IgD-negative memory B cell (primary cell): ENCODE data around the gene IFT88. TPM values are rescaled to one million over a fixed set of nuclear protein-coding genes. Genes with fewer than 3 reads are reported as not detected.

Source experiments
- H3K27ac Mint-ChIP-seq, 3 donors: one replicate each; pipeline ENCODE4 v1.8.0; 2020 to 2022; ENCODE audit warnings: mild to moderate bottlenecking in 3 of 3, mixed read lengths in 3 of 3, moderate library complexity in 1 of 3
- H3K27me3 Mint-ChIP-seq: one replicate; pipeline ENCODE4 v1.8.0; 2021; ENCODE audit warnings: mixed read lengths
- H3K36me3 Mint-ChIP-seq: one replicate; pipeline ENCODE4 v1.8.0; 2020; ENCODE audit warnings: mild to moderate bottlenecking, mixed read lengths
- H3K4me1 Mint-ChIP-seq, 3 donors: one replicate each; pipeline ENCODE4 v1.8.0; 2020 to 2022; ENCODE audit warnings: mixed read lengths in 3 of 3, mild to moderate bottlenecking in 1 of 3
- H3K4me3 Mint-ChIP-seq, 4 donors: one replicate each; pipeline ENCODE4 v1.8.0; 2020 to 2022; ENCODE audit warnings: mild to moderate bottlenecking in 4 of 4, mixed read lengths in 4 of 4, moderate library complexity in 3 of 4
- H3K9me3 Mint-ChIP-seq, 3 donors: one replicate each; pipeline ENCODE4 v1.8.0; 2020 to 2021; ENCODE audit warnings: mixed read lengths in 3 of 3, mild to moderate bottlenecking in 1 of 3
- polyA plus RNA-seq: library from polyadenylated mRNA; unstranded; fragments of 300-500 nt; fragmentation: Illumina TruSeq; gene quantifications from one replicate; pipeline ENCODE4 v1.2.3, GENCODE V29; 2021

Gene IFT88
- polyA plus RNA-seq, 1 donor from 2014 or later: 7.9 TPM

GRCh38 chr13:20550799-20551198, 16.2 kb upstream of the IFT88 start:
- Mint-ChIP-seq H3K36me3 (no peaks in the 10 kb centered on the region), H3K27me3 (no peaks in the 10 kb centered on the region), H3K9me3 (no peaks in the 10 kb centered on the region), H3K4me1 (peaks cover 14 to 18% (median 15%) of the 10 kb centered on the region in 3 donors), H3K27ac (no peak overlapping the region), H3K4me3 (peak overlapping the region in 1 of 4 donors; percentile 21)

GRCh38 chr13:20553311-20553710, 13.6 kb upstream of the IFT88 start:
- Mint-ChIP-seq H3K4me3 (no peak overlapping the region), H3K27ac (no peak overlapping the region), H3K27me3 (no peaks in the 10 kb centered on the region), H3K36me3 (no peaks in the 10 kb centered on the region), H3K9me3 (no peaks in the 10 kb centered on the region), H3K4me1 (peaks cover 0 to 3% (median 0%) of the 10 kb centered on the region in 3 donors)

- H3K9me3 Mint-ChIP-seq: no peaks in the 10 kb centered on the region
- no peak overlapping the region for H3K27ac Mint-ChIP-seq
- H3K4me3 Mint-ChIP-seq: no peak overlapping the region
- H3K27me3 Mint-ChIP-seq: no peaks in the 10 kb centered on the region
- no peaks in the 10 kb centered on the region for H3K4me1 Mint-ChIP-seq
- H3K36me3 Mint-ChIP-seq: peaks cover 1% of the 10 kb centered on the region
These were observed 8.0 kb upstream of the IFT88 start for GRCh38 chr13:20558982-20559381.

GRCh38 chr13:20559659-20560356, 7.1 kb upstream of the IFT88 start:
- Mint-ChIP-seq H3K4me1 (no peaks in the 10 kb centered on the region), H3K27me3 (no peaks in the 10 kb centered on the region), H3K4me3 (no peak overlapping the region), H3K36me3 (peaks cover 1% of the 10 kb centered on the region), H3K9me3 (no peaks in the 10 kb centered on the region), H3K27ac (no peak overlapping the region)

GRCh38 chr13:20561741-20562140, 5.2 kb upstream of the IFT88 start:
- peaks cover 5% of the 10 kb centered on the region for H3K36me3 Mint-ChIP-seq
- peaks cover 0 to 3% (median 0%) of the 10 kb centered on the region in 3 donors for H3K9me3 Mint-ChIP-seq
- H3K4me3 Mint-ChIP-seq: no peak overlapping the region
- no peak overlapping the region for H3K27ac Mint-ChIP-seq
- peaks cover 3 to 5% (median 4%) of the 10 kb centered on the region in 3 donors for H3K4me1 Mint-ChIP-seq
- no peaks in the 10 kb centered on the region for H3K27me3 Mint-ChIP-seq

GRCh38 chr13:20565115-20565736, 1.7 kb upstream of the IFT88 start:
- Mint-ChIP-seq H3K9me3 (peaks cover 0 to 3% (median 0%) of the 10 kb centered on the region in 3 donors), H3K27ac (peak overlapping the region in 2 of 3 donors; percentile 21 to 68), H3K4me1 (peaks cover 5 to 16% (median 11%) of the 10 kb centered on the region in 3 donors), H3K36me3 (peaks cover 7% of the 10 kb centered on the region), H3K4me3 (peak overlapping the region; percentile 30 to 97 (median 83)), H3K27me3 (no peaks in the 10 kb centered on the region)

- H3K4me3 Mint-ChIP-seq: peak overlapping the region; percentile 86 to 98 (median 96)
- peak overlapping the region; percentile 63 to 86 (median 64) for H3K27ac Mint-ChIP-seq
- H3K36me3 Mint-ChIP-seq: peaks cover 6% of the 10 kb centered on the region
- H3K27me3 Mint-ChIP-seq: no peaks in the 10 kb centered on the region
- peaks cover 5 to 16% (median 11%) of the 10 kb centered on the region in 3 donors for H3K4me1 Mint-ChIP-seq
- peaks cover 0 to 3% (median 1%) of the 10 kb centered on the region in 3 donors for H3K9me3 Mint-ChIP-seq
These were observed 474 bp upstream of the IFT88 start for GRCh38 chr13:20566468-20566897.

GRCh38 chr13:20567881-20568528, 1.0 kb downstream of the IFT88 start:
- peaks cover 0 to 3% (median 2%) of the 10 kb centered on the region in 3 donors for H3K9me3 Mint-ChIP-seq
- peaks cover 10 to 16% (median 11%) of the 10 kb centered on the region in 3 donors for H3K4me1 Mint-ChIP-seq
- H3K27ac Mint-ChIP-seq: peak overlapping the region; percentile 85 to 94 (median 86)
- peaks cover 10% of the 10 kb centered on the region for H3K36me3 Mint-ChIP-seq
- H3K4me3 Mint-ChIP-seq: peak overlapping the region; percentile 86 to 98 (median 96)
- no peaks in the 10 kb centered on the region for H3K27me3 Mint-ChIP-seq

GRCh38 chr13:20570517-20570916, 3.6 kb downstream of the IFT88 start:
- Mint-ChIP-seq H3K27me3 (no peaks in the 10 kb centered on the region), H3K36me3 (peaks cover 15% of the 10 kb centered on the region), H3K4me3 (peak overlapping the region in 1 of 4 donors; percentile 2), H3K4me1 (peaks cover 11 to 16% (median 14%) of the 10 kb centered on the region in 3 donors), H3K27ac (no peak overlapping the region), H3K9me3 (peaks cover 0 to 2% (median 0%) of the 10 kb centered on the region in 3 donors)

GRCh38 chr13:20571676-20572075, 4.7 kb downstream of the IFT88 start:
- H3K27me3 Mint-ChIP-seq: no peaks in the 10 kb centered on the region
- peaks cover 19% of the 10 kb centered on the region for H3K36me3 Mint-ChIP-seq
- peaks cover 0 to 4% (median 2%) of the 10 kb centered on the region in 3 donors for H3K9me3 Mint-ChIP-seq
- H3K27ac Mint-ChIP-seq: no peak overlapping the region
- peaks cover 6 to 11% (median 11%) of the 10 kb centered on the region in 3 donors for H3K4me1 Mint-ChIP-seq
- peak overlapping the region in 1 of 4 donors; percentile 61 for H3K4me3 Mint-ChIP-seq

- peaks cover 0 to 6% (median 2%) of the 10 kb centered on the region in 3 donors for H3K9me3 Mint-ChIP-seq
- no peaks in the 10 kb centered on the region for H3K27me3 Mint-ChIP-seq
- no peak overlapping the region for H3K27ac Mint-ChIP-seq
- peaks cover 28% of the 10 kb centered on the region for H3K36me3 Mint-ChIP-seq
- no peak overlapping the region for H3K4me3 Mint-ChIP-seq
- H3K4me1 Mint-ChIP-seq: peaks cover 1 to 13% (median 2%) of the 10 kb centered on the region in 3 donors
These were observed 6.2 kb downstream of the IFT88 start for GRCh38 chr13:20573186-20573585.

GRCh38 chr13:20573636-20574035, 6.7 kb downstream of the IFT88 start:
- Mint-ChIP-seq H3K4me1 (peaks cover 0 to 12% (median 0%) of the 10 kb centered on the region in 3 donors), H3K4me3 (no peak overlapping the region), H3K36me3 (peaks cover 30% of the 10 kb centered on the region), H3K9me3 (peaks cover 0 to 6% (median 2%) of the 10 kb centered on the region in 3 donors), H3K27me3 (no peaks in the 10 kb centered on the region), H3K27ac (no peak overlapping the region)

GRCh38 chr13:20579191-20579590, 12.2 kb downstream of the IFT88 start:
- Mint-ChIP-seq H3K36me3 (peaks cover 43% of the 10 kb centered on the region), H3K4me3 (no peak overlapping the region), H3K4me1 (peaks cover 0 to 7% (median 0%) of the 10 kb centered on the region in 3 donors), H3K9me3 (peaks cover 2 to 5% (median 5%) of the 10 kb centered on the region in 3 donors), H3K27ac (no peak overlapping the region), H3K27me3 (no peaks in the 10 kb centered on the region)

GRCh38 chr13:20580257-20580656, 13.3 kb downstream of the IFT88 start:
- no peaks in the 10 kb centered on the region for H3K27me3 Mint-ChIP-seq
- H3K4me3 Mint-ChIP-seq: no peak overlapping the region
- no peak overlapping the region for H3K27ac Mint-ChIP-seq
- H3K9me3 Mint-ChIP-seq: peaks cover 4 to 9% (median 7%) of the 10 kb centered on the region in 3 donors
- peaks cover 0 to 3% (median 0%) of the 10 kb centered on the region in 3 donors for H3K4me1 Mint-ChIP-seq
- H3K36me3 Mint-ChIP-seq: peaks cover 41% of the 10 kb centered on the region

GRCh38 chr13:20582026-20582425, 15.1 kb downstream of the IFT88 start:
- peaks cover 2 to 9% (median 5%) of the 10 kb centered on the region in 3 donors for H3K9me3 Mint-ChIP-seq

More at GRCh38 chr13:20582026-20582425, 15.1 kb downstream of the IFT88 start:
- Mint-ChIP-seq H3K36me3 (peaks cover 31% of the 10 kb centered on the region), H3K4me1 (peaks cover 0 to 3% (median 0%) of the 10 kb centered on the region in 3 donors), H3K4me3 (no peak overlapping the region), H3K27me3 (no peaks in the 10 kb centered on the region), H3K27ac (no peak overlapping the region)
